Prostate gland (tissue), 2 donors: ENCODE results near the gene SEL1L3.

Experiments used
- CTCF ChIP-seq, 4 experiments: fragments of 200-600 bp in 2 of 4; fragments of 450-650 bp in 2 of 4; sonication (generic) in 2 of 4; IDR thresholded peaks; 1 replicate in 3 of 4; 2 replicates in 1 of 4; pipeline ENCODE4 v1.5.1; 2016 to 2019; ENCODE audit warnings: antibody characterized with exemption in 4 of 4, mild to moderate bottlenecking in 2 of 4, moderate library complexity in 2 of 4
- POLR2A ChIP-seq: fragments of 450-650 bp; IDR thresholded peaks from one replicate; pipeline ENCODE4 v1.6.1; 2016; ENCODE audit warnings: antibody characterized with exemption, mild to moderate bottlenecking
- POLR2AphosphoS5 ChIP-seq: sonication (generic); formaldehyde crosslinking; IDR thresholded peaks from one replicate; pipeline ENCODE4 v1.6.1; 2017; ENCODE audit warnings: antibody characterized with exemption

DNA sequence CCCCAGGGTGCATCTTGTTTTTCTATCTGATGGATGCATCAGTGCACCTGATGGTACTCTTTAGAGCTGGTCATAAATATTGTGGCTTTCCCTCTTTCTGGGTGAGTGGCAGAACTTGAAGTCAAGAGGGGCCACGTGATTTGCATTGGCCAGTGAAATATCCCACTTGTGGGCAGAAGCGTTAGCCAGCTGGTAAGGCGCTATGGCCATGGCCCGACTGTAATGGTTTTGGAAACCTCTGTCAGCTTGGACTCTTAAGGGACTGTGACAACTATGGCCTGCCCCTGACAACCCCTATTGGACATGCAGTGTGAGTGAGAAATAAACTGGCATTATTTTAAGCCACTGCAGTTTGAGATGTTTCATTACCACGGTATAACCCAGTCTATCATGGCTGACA, 72.8 kb downstream of the SEL1L3 start:
- TF ChIP-seq CTCF (IDR thresholded peaks at IDR 0.05) (no peak), POLR2AphosphoS5 (no peak), POLR2A (no peak)
